Left lung (tissue), 10 donors: ENCODE data around the gene ZNF616. TPM values are rescaled to one million over a fixed set of nuclear protein-coding genes. Genes with fewer than 3 reads are reported as not detected.

Source experiments
- ATAC-seq: fragments of 200-7000 bp; cut with Tn5 transposase; one replicate; pipeline ENCODE4 v1.9.1; 2020; ENCODE audit warnings: moderate library complexity
- DNase-seq, 4 donors: peaks; one replicate each; pipeline ENCODE4 v3.0.0-alpha.2; 2013 to 2020
- H3K27ac ChIP-seq, 2 donors: fragments of 200-600 bp; sonication (generic) in 1 of 2; one replicate each; pipeline versions ENCODE4 v1.5.0 to v1.8.0; 2020 to 2021
- H3K27me3 ChIP-seq, 2 donors: fragments of 200-600 bp; sonication (generic) in 1 of 2; one replicate each; pipeline versions ENCODE4 v1.5.0 to v1.8.0; 2020 to 2021
- H3K36me3 ChIP-seq, 2 donors: fragments of 200-600 bp; sonication (generic) in 1 of 2; one replicate each; pipeline versions ENCODE4 v1.5.0 to v1.8.0; 2020 to 2021
- H3K4me1 ChIP-seq, 2 donors: fragments of 200-600 bp; one replicate each; pipeline ENCODE4 v1.8.0; 2021
- H3K4me3 ChIP-seq, 2 donors: fragments of 200-600 bp; sonication (generic) in 1 of 2; one replicate each; pipeline versions ENCODE4 v1.5.0 to v1.8.0; 2020 to 2021; ENCODE audit warnings: mild to moderate bottlenecking in 1 of 2
- H3K9me3 ChIP-seq, 2 donors: fragments of 200-600 bp; sonication (generic) in 1 of 2; one replicate each; pipeline versions ENCODE4 v1.5.0 to v1.8.0; 2020 to 2021
- intact Hi-C, 2 donors: fragments of 100-400 bp; cut with DNase I; formaldehyde crosslinking; loops; one replicate each; pipeline versions ENCODE4 v1.11.2 to v1.14.2; 2022
- polyA plus RNA-seq, 6 donors: library from polyadenylated mRNA; unstranded; fragments of 120-200 nt; gene quantifications; one replicate each; pipeline ENCODE4 v1.2.1, GENCODE V29; 2013; ENCODE audit not compliant: insufficient read length in 6 of 6
- total RNA-seq, 2 donors: library from RNA; stranded (reverse); fragmentation: NEBNext Ultra II Directional; extraction: Animal tissue kit (Norgen Biotek cat#: 25700); gene quantifications; one replicate each; pipeline ENCODE4 v1.2.1, GENCODE V29; 2021
- TF ChIP-seq, protein P1 (sequence below), 2 donors: fragments of 200-600 bp; sonication (generic) in 1 of 2; IDR thresholded peaks; one replicate each; pipeline versions ENCODE4 v1.5.0 to v1.8.0; 2021; ENCODE audit warnings: antibody characterized with exemption in 2 of 2
- donor health status: DM: no; HTN: yes; CAD: no.
- donor health status: DM: no; HTN: no; CAD: no.

ZNF616 gene
- total and polyA plus RNA-seq, 8 donors = 12.0 to 26.0 (median 23.1) TPM

DNA sequence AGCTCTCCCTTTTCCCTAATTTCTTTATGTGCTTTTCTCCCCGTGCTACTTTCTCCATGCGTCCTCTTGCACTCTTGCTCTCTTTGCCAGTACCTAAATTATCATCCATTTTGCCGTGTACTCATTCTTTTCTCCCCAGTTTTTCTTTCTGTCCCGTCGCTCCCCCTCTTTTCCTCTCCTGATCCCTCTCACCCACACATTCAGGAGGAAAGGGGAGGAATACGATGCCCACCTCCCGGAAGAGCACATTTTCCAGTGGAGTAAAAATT lies 821 bp downstream of the ZNF616 start:
- DNase-seq (no peak), ATAC-seq (no peak)
- H3K27me3 ChIP-seq = no peaks in the 10 kb centered on the region
- H3K9me3 ChIP-seq = peaks cover 0 to 32% of the 10 kb centered on the region in 2 donors
- TF ChIP-seq, protein P1, sequence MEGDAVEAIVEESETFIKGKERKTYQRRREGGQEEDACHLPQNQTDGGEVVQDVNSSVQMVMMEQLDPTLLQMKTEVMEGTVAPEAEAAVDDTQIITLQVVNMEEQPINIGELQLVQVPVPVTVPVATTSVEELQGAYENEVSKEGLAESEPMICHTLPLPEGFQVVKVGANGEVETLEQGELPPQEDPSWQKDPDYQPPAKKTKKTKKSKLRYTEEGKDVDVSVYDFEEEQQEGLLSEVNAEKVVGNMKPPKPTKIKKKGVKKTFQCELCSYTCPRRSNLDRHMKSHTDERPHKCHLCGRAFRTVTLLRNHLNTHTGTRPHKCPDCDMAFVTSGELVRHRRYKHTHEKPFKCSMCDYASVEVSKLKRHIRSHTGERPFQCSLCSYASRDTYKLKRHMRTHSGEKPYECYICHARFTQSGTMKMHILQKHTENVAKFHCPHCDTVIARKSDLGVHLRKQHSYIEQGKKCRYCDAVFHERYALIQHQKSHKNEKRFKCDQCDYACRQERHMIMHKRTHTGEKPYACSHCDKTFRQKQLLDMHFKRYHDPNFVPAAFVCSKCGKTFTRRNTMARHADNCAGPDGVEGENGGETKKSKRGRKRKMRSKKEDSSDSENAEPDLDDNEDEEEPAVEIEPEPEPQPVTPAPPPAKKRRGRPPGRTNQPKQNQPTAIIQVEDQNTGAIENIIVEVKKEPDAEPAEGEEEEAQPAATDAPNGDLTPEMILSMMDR (IDR thresholded peaks at IDR 0.05) = no peak
- H3K4me3 ChIP-seq = peak overlapping the region; percentile 72 to 94
- H3K4me1 ChIP-seq = peaks cover 3 to 24% of the 10 kb centered on the region in 2 donors
- no peaks in the 10 kb centered on the region for H3K36me3 ChIP-seq
- intact Hi-C loops = loop anchor here in 1 of 2 donors (5.0 kb wide), 1 partner anchor 98 kb away; no protein-coding TSS in a partner anchor
- peak overlapping the region; percentile 94 to 96 for H3K27ac ChIP-seq

DNA sequence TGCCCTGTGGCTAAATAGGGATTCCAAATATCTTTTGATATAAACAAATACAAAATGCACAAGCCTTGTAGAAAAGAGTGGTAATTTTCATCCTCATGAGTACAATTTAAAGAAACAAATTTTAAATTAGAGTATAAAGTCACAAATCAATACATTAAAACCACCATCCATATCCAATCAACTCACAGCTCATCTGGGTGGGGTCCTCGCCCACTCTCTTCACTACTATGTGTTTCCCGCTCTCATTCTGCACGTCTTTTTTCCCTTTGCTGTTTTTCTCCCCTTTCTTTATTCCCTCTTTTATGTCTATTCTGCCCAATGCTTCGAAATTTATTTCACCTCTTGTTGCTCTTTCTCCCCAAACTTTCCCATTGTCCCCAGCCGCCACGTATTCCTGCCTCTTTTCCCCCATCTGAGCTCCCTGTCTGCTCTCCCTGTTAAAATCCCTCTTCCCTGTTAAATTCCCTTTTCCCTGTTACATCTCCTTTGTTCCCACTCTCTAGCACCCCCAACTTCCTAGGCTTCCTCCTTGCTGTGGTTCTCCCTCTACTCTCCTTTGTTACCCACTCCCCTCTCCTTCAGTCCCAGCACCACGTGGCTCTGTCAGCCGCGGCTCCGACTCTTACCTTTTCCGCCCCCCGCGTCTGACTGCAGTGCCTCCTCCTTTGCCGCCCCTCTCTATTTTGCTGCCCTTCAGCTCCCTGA lies 1.3 kb downstream of the ZNF616 start:
- Histone ChIP-seq H3K27me3 (no peaks in the 10 kb centered on the region), H3K9me3 (peaks cover 0 to 32% of the 10 kb centered on the region in 2 donors), H3K4me1 (peaks cover 3 to 24% of the 10 kb centered on the region in 2 donors), H3K4me3 (peak overlapping the region; percentile 72 to 94), H3K36me3 (peaks cover 0 to 4% of the 10 kb centered on the region in 2 donors), H3K27ac (peak overlapping the region; percentile 94 to 96)
- DNase-seq (peak in 3 of 4 donors; percentile 46 to 78 (median 56)), ATAC-seq (peak; percentile 19)
- TF ChIP-seq, protein P1 (IDR thresholded peaks at IDR 0.05) = no peak
- intact Hi-C loops = loop anchor here in 1 of 2 donors (5.0 kb wide), 1 partner anchor 99 kb away; no protein-coding TSS in a partner anchor

DNA sequence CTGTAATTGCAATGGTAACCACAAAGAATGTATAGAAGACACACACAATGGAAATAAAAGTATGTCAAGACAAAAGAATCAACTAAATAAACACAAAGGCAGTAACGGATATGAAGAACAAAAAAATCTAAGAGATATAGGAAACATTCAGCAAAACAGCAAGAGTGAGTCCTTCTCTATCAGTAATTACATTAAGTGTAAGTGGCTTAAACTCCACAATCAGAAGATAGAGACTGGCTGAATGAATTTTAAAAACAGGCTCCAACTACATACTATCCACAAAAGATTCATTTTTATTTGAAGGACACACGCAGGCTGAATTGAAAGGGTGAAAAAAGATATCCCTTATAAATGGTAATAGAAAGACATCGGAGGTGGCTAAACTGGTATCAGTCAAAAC lies 19.5 kb downstream of the ZNF616 start:
- no peak overlapping the region for H3K27ac ChIP-seq
- DNase-seq (no peak), ATAC-seq (no peak)
- peaks cover 18 to 100% of the 10 kb centered on the region in 2 donors for H3K36me3 ChIP-seq
- intact Hi-C loops = no loop called here
- no peaks in the 10 kb centered on the region for H3K4me1 ChIP-seq
- H3K27me3 ChIP-seq = no peaks in the 10 kb centered on the region
- TF ChIP-seq, protein P1 (IDR thresholded peaks at IDR 0.05) = no peak
- H3K9me3 ChIP-seq = peaks cover 24 to 100% of the 10 kb centered on the region in 2 donors
- H3K4me3 ChIP-seq = no peak overlapping the region

DNA sequence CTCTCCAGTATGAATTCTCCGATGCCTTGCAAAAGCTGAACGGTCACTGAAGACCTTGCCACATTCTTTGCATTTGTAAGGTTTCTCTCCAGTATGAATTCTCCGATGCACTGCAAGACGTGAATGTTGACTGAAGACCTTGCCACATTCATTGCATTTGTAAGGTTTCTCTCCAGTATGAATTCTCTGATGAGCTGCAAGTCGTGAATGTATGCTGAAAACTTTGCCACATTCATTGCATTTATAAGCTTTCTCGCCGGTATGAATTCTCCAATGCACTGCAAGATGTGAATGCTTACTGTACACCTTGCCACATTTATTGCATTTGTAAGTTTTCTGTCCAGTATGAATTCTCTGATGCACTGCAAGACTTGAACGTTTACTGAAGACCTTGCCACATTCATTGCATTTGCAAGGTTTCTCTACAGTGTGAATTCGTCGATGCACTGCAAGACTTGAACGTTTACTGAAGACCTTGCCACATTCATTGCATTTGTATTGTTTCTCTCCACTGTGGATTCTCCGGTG lies 24.1 kb downstream of the ZNF616 start:
- Histone ChIP-seq H3K36me3 (peaks cover 0 to 64% of the 10 kb centered on the region in 2 donors), H3K4me1 (no peaks in the 10 kb centered on the region), H3K4me3 (no peak overlapping the region), H3K27ac (no peak overlapping the region), H3K27me3 (no peaks in the 10 kb centered on the region), H3K9me3 (peaks cover 33 to 100% of the 10 kb centered on the region in 2 donors)
- DNase-seq = no peak
- no peak for ATAC-seq
- TF ChIP-seq, protein P1 (IDR thresholded peaks at IDR 0.05) = no peak
- intact Hi-C loops = no loop called here

DNA sequence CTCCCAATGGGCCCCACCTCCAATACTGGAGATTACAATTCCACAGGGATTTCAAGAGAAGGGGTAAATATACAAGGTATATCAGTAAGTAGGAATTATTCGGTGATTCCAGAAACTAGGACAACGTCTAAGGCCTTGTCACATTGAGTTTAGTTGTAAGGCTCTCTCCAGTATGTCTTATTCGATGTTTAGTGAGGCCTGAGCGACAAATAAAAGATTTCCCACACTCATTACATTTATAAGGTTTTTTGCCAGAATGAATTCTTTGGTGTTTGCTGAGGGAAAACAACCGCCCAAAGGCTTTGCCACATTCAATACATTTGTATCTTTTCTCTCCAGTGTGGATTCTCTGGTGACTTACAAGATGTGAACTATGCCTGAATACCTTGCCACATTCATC lies 25.0 kb downstream of the ZNF616 start:
- intact Hi-C loops = no loop called here
- DNase-seq (no peak), ATAC-seq (no peak)
- no peaks in the 10 kb centered on the region for H3K27me3 ChIP-seq
- H3K36me3 ChIP-seq = peaks cover 0 to 55% of the 10 kb centered on the region in 2 donors
- no peak overlapping the region for H3K27ac ChIP-seq
- H3K9me3 ChIP-seq = peaks cover 28 to 100% of the 10 kb centered on the region in 2 donors
- H3K4me1 ChIP-seq = no peaks in the 10 kb centered on the region
- H3K4me3 ChIP-seq = no peak overlapping the region
- TF ChIP-seq, protein P1 (IDR thresholded peaks at IDR 0.05) = no peak
